ENCODE results near the gene TCP10L. TPM values are rescaled to one million over a fixed set of nuclear protein-coding genes. Genes with fewer than 3 reads are reported as not detected.

The TCP10L gene
- total and polyA plus RNA-seq, 2 of the 13 experiments (the other 11 are each of a cell fraction or from before 2014, with no cell fraction given): 0.90 to 2.4 TPM

GRCh38 chr21:32592929-32593502 is 7.7 kb upstream of the TCP10L start (continued):
- TF ChIP-seq ZNF276 (CRISPR knock-in tag; IDR thresholded peaks at IDR 0.05; ENCODE audit: low read depth): no peak; the same call in 1 of the 2 replicates
- no peak for TF ChIP-seq FOSL1 (CRISPR knock-in tag; IDR thresholded peaks at IDR 0.05; ENCODE audit: borderline replicate concordance)
- TF ChIP-seq ZBTB2 (CRISPR knock-in tag; IDR thresholded peaks at IDR 0.05; ENCODE audit: low read depth): no peak
- no peak for TF ChIP-seq ZNF883 (CRISPR knock-in tag; IDR thresholded peaks at IDR 0.05; ENCODE audit: not compliant biosample characterization)
- TF ChIP-seq ZNF296 (CRISPR knock-in tag; conservative IDR thresholded peaks at IDR 0.05): no peak
- TF ChIP-seq SUZ12 (IDR thresholded peaks at IDR 0.05; ENCODE audit: low read depth, low read length): no peak
- TF ChIP-seq MNT (IDR thresholded peaks at IDR 0.05): no peak
- TF ChIP-seq ZNF407 (CRISPR knock-in tag; IDR thresholded peaks at IDR 0.05; ENCODE audit: not compliant biosample characterization): no peak
- TF ChIP-seq ZNF772 (CRISPR knock-in tag; IDR thresholded peaks at IDR 0.05): peak; percentile 95
- no peak for TF ChIP-seq THAP9 (CRISPR knock-in tag; IDR thresholded peaks at IDR 0.05; ENCODE audit: borderline replicate concordance)
- TF ChIP-seq NFE2L2 (IDR thresholded peaks at IDR 0.05; ENCODE audit: low read length): no peak
- TF ChIP-seq ZSCAN22 (CRISPR knock-in tag; IDR thresholded peaks at IDR 0.05): no peak

Data from HepG2 (cell line).